Hematopoietic multipotent progenitor cell treated with erythropoietin and hydrocortisone succinate and interleukin-3 and kit ligand, for 15 days (in vitro differentiated cells): Measurements from ENCODE around the gene CDH3.

ENCODE experiments used
- DNase-seq: peaks from one replicate; pipeline ENCODE4 v3.0.0-alpha.2; 2015; ENCODE audit warnings: low spot score

The CDH3 gene

DNA sequence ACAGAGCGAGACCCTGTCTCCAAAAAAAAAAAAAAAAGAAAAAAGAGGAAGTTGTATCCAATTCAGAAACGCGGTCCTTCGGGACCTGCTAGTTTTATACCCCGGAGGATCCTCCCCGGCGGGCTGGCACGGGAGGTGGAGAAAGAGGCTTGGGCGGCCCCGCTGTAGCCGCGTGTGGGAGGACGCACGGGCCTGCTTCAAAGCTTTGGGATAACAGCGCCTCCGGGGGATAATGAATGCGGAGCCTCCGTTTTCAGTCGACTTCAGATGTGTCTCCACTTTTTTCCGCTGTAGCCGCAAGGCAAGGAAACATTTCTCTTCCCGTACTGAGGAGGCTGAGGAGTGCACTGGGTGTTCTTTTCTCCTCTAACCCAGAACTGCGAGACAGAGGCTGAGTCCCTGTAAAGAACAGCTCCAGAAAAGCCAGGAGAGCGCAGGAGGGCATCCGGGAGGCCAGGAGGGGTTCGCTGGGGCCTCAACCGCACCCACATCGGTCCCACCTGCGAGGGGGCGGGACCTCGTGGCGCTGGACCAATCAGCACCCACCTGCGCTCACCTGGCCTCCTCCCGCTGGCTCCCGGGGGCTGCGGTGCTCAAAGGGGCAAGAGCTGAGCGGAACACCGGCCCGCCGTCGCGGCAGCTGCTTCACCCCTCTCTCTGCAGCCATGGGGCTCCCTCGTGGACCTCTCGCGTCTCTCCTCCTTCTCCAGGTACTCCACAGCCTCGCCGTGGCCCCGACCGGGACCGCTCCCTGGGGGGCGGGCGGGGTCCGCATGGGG is at the start of gene CDH3:
Gene CDH3, plus strand, starts transcription at position 596 of the 779 bp plus-strand sequence. Its CDS starts 70 bp downstream, at position 666.
- no peak for DNase-seq

GRCh38 chr16:68596266-68596665 is 48.8 kb upstream of the CDH3 start:
- no peak for DNase-seq

DNA sequence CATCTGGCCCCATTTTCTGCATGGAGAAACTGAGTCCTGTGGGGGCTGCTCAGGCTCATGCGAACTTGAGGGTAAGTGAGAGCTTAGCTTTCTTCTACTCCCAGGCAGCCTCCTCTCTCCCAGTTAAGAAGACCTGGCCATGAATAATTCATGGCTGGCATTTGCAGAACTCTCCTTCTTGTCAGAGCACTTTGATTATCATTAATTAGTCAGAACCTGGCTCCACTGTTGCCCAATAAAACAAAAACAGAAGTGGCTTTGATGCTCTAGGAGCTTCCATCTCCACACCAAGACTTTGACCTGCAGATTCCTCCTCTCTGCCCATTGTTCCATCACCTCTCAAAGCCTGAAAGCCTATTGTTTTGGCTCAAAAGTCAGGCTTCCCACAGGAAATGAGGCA is 45.5 kb upstream of the CDH3 start:
- DNase-seq = no peak

DNA sequence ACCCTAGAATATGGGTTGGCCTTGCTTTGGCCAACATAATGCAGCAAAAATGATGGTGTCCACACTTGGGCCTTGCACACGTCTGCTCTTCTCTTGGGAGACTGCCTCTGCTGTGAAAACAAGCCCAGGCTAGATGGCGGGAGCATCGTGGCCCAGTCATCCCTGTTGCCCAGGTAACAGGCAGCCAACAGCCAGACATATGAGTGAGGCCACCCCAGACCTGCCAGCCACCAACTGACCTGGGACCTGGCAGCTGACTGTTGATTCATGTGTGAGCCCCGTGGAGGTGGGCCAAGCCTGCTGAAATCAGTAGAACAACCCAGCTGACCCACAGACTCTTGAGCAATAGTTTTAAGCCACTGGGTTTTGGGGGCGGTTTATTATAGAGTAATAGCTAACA is 39.4 kb upstream of the CDH3 start:
- DNase-seq = no peak

DNA sequence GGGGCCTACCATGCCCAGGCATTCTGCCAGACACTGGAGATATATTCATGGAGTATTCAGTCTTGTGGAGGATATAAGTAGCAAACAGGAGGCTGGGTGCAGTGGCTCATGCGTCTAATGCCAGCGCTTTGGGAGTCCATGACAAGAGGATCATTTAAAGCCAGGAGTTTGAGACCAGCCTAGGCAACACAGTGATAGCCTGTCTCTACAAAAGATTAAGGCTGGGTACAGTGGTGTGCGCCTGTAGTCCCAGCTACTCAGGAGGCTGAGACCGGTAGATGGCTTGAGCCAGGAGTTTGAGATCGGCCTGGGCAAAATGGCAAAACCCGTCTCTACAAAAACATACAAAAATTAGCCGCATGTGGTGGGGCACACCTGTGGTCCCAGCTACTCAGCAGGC is 37.7 kb upstream of the CDH3 start:
- no peak for DNase-seq

GRCh38 chr16:68608330-68608729 is 36.8 kb upstream of the CDH3 start:
- DNase-seq = no peak

DNA sequence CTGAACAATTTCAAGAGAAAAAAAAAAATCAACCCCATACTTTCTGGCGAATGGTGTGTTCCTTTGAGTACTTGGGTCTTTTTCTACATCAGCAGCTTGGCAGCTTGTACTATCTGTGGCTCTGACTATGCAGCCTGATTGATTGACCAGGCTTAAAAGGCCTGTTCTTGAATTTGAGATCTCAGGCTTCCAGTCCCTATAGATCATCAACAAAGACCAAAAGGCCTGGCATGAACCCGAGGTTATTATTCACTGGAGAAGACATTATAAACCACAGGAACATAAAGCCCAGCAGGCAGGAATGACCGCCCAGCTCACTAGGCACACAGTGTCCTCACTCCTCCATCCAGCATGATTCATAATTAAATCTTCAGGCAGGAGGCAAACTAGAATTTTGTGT is 32.1 kb upstream of the CDH3 start:
- DNase-seq = no peak

- DNase-seq = no peak
These were observed 27.4 kb upstream of the CDH3 start for GRCh38 chr16:68617734-68618133.

- no peak for DNase-seq
These were observed 18.6 kb upstream of the CDH3 start for GRCh38 chr16:68626557-68626956.

- no peak for DNase-seq
These were observed 17.1 kb upstream of the CDH3 start for GRCh38 chr16:68627951-68628425.

DNA sequence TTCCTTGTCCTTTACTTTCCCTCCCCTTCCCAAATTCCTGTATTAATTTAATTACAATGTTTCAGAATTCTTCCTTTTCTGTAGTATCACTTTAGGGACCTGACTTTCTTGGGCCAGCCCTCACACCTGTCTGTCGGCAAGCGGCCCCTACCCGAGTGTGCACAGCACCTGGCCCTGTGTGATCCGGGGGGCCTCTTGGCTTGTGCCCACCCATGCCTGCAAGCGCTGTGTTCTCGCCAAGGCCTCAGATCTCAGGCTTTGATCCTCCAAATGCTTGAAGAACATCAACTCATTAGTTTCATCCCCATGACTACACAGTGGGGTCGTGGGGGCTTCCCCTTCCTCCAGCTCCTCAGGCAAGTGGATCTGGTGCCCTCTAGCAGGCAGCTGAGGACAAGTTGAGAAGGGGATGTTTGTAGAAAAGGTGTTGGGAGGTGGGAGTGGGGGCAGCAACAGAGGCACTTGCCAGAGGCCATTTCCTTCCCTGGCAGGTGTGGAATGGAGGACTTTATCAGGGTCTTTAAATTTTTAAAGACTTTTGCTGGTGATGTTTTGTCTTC is 15.7 kb upstream of the CDH3 start:
- DNase-seq = no peak

GRCh38 chr16:68636064-68636560 is 9.0 kb upstream of the CDH3 start:
- no peak for DNase-seq

GRCh38 chr16:68636818-68637217 is 8.3 kb upstream of the CDH3 start:
- no peak for DNase-seq

DNA sequence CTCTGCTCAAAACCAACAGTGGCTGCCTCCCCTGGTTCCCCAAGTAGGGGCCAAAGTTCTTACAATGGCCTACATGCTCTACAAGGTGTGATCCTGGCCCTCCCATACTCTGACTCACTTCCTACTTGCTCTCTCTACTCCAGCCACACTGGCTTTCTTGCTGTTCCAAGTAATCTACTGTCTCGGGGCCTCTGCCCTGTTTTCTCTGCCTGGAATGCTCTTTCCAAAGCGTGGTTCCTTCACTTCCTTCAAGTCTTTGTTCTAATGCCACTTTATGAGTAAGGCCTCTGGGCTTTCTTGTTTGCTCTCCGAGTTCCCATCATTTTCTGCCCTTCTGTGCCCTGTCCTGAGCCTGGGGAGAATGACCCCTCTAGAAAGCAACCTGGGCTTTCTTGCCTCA is 4.1 kb upstream of the CDH3 start:
- DNase-seq = no peak

- no peak for DNase-seq
These were observed 3.1 kb upstream of the CDH3 start for GRCh38 chr16:68642047-68642435.

- no peak for DNase-seq
These were observed 2.5 kb upstream of the CDH3 start for GRCh38 chr16:68642436-68643101.

GRCh38 chr16:68643227-68643626 is 1.9 kb upstream of the CDH3 start:
- no peak for DNase-seq

GRCh38 chr16:68643847-68644246 is 1.3 kb upstream of the CDH3 start:
- DNase-seq = no peak

GRCh38 chr16:68644296-68644695 is 814 bp upstream of the CDH3 start:
- no peak for DNase-seq

DNA sequence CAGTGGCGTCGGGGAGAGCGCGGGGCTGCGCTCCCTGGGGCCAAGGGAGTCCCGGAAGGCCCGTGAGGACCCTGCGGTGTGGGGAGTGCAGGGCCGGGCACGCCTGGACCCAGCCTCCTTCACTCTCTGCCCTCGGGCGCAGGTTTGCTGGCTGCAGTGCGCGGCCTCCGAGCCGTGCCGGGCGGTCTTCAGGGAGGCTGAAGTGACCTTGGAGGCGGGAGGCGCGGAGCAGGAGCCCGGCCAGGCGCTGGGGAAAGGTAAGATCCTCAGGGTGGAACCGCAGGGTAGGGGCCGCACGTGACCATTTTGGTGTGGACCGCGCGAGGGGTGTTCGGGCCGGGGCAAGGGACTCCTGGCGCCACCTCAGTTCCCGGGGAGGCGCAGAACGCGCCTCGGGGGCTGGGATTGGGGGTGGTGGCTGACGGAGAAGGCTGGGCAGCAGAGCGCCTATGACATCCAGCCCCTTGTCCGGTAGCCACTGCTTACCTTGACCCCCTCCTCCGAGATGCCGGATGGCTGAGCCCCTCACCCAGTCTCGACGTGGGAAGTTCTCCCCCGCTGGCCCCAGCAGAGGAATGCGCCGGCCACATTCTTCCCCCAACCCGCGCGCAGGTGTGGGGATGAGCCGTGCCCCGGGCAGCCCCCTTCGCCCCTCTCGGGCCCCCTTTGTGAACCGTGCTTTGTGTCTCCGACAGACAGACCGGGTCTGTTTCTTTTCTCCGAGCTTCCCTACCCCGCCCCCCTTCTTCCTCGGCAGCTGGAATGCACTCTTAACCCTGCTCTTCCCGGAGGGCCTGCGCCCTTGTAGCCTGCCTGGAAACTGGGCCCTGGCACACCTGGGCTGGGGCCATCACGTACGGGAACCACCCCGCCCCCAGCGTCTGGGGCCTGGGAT is 631 bp downstream of the CDH3 start:
- no peak for DNase-seq

DNA sequence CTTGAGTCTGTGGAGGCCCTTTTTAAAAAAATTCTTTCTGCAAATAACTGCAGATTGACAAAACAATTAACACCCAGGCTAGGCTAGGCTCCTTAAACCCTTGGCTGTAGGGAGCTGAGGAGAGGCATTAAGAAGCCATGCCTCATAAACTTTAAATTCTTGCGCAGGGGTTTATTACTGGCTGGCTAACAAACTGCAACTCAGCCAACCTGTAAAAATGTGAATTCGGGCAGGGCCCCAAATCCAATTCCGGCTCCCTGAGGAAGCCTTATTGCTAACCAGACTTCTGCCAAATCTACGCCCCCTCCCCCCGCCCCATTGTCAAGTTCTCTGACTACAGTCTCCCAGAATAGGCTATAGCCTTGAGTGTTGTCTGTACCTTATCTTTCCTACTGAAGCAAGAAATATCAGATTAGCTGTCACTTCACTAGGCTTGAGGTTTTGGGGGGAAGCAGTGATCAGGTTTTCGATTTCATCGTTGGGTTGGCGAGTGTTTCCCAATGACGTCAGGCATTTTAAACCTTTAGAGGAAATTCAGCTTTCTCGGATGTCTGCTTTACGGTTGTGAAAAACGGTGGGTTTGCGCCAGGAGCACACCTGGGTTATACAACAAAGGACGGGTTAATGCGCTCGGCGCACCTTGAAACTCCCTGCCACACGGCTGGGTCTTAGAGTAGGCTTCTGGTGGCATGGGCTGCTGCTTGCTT is 2.0 kb downstream of the CDH3 start:
- no peak for DNase-seq
